Measurements from ENCODE around the gene HOXC12. TPM values are rescaled to one million over a fixed set of nuclear protein-coding genes. Genes with fewer than 3 reads are reported as not detected.

HOXC12 gene
- total RNA-seq, 6 experiments from 2014 or later = not detected

DNA sequence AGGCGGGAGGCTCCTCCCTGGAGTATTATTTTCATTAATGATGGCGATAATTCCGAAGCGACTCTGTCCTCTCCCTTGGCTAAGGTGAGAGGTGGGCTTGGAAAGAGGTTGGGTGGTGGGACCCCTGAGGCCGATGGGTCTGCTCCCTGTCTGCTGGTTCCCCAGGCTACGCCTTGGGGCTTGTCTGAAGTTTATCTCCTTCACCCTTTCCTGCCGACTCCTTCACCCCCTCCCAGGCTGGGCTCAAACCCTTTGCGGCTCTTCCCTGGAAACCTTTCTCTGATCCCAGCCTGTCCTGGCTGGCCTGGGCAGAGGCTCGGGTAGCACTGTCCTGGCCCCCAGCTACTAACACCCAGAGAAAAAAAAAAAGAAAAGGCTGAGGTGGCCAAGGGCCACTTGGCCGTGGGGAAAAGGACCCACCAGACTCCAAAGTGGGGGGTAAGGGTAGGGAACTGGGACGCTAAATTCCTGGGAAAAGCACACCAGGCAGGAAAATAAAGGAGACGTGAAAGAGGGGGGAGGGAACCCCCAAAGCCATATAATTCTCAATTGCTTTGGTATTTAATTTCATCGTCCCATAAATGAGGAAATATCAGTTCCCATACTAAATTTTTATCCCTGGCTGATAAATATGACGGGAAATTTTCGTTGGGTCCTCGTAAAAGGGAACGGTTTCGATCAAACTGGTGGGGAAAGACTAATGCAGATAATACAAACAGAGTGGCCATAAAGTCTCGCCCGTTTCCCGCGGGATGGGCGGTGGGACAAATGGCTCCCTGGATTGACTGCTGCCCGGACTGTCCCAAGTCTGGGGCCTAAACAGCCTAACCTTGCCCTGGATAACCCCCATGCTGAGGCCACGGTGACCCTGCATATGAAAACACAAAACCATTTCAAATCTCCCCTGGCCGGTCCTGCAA is 28.2 kb downstream of the HOXC12 start:
- no peaks in the 10 kb centered on the region for H3K4me1 Mint-ChIP-seq (ENCODE audit: low read depth)
- H3K4me3 Mint-ChIP-seq = no peak overlapping the region
- H3K36me3 Mint-ChIP-seq (ENCODE audit: low read depth) = no peaks in the 10 kb centered on the region
- no peak overlapping the region for H3K27ac Mint-ChIP-seq
- TF ChIP-seq, protein P1, sequence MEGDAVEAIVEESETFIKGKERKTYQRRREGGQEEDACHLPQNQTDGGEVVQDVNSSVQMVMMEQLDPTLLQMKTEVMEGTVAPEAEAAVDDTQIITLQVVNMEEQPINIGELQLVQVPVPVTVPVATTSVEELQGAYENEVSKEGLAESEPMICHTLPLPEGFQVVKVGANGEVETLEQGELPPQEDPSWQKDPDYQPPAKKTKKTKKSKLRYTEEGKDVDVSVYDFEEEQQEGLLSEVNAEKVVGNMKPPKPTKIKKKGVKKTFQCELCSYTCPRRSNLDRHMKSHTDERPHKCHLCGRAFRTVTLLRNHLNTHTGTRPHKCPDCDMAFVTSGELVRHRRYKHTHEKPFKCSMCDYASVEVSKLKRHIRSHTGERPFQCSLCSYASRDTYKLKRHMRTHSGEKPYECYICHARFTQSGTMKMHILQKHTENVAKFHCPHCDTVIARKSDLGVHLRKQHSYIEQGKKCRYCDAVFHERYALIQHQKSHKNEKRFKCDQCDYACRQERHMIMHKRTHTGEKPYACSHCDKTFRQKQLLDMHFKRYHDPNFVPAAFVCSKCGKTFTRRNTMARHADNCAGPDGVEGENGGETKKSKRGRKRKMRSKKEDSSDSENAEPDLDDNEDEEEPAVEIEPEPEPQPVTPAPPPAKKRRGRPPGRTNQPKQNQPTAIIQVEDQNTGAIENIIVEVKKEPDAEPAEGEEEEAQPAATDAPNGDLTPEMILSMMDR (IDR thresholded peaks at IDR 0.05) = no peak
- DNase-seq = no peak
- H3K9me3 Mint-ChIP-seq = no peaks in the 10 kb centered on the region
- peaks cover 59% of the 10 kb centered on the region for H3K27me3 Mint-ChIP-seq (ENCODE audit: insufficient read depth)

DNA sequence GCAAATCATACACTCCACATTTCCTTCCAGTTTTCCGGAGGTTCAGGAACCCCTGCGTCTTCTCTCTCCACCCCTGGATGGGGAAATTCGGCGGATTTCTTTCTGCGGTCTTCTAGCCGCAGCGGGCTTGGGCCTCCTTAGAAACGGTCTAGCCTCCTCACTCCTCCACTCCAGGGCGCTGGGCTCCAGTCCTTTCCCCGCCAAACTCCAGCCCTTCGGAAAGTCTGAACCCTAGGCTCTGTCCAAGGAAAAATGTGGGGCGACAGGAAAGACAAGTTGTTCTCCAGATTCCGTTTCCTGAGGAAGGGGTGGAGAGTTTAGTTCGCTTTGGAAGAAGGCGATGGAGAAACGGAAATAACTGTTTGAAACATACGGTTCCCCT is 28.9 kb downstream of the HOXC12 start:
- no peak overlapping the region for H3K27ac Mint-ChIP-seq
- no peak overlapping the region for H3K4me3 Mint-ChIP-seq
- peaks cover 58% of the 10 kb centered on the region for H3K27me3 Mint-ChIP-seq (ENCODE audit: insufficient read depth)
- no peaks in the 10 kb centered on the region for H3K9me3 Mint-ChIP-seq
- no peaks in the 10 kb centered on the region for H3K4me1 Mint-ChIP-seq (ENCODE audit: low read depth)
- H3K36me3 Mint-ChIP-seq (ENCODE audit: low read depth) = no peaks in the 10 kb centered on the region
- no peak for DNase-seq
- TF ChIP-seq, protein P1 (IDR thresholded peaks at IDR 0.05) = no peak

DNA sequence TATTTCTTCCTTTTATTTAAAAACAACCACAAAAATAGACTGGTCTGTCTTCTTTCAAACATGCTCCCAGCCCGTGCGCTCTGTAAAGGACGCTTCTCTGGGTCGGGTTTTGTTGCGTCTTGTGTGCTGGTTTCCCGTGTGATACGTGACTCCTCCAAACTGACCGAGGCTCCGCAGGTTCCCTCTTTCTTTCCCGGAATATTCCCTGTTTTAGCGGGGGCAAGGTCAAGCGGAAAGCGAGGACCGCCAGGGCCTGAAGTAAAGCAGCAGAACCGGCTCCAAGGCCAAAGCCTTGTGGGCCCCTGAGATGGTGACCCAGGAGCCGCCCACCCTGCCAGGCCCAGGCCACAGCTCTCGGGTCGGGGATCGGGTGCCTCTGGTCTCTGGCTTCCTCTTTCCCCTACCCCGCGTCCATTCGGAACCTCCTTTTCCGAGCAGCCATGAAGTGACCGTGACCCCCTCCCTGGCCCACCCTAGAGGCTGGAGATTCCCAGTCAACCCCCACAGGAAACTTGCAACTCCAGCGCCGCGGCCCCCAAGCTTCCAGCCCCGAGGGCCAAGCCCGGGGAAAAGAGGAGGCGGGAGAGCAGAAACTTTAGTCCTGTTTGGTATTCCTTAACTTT is 29.4 kb downstream of the HOXC12 start:
- Mint-ChIP-seq H3K36me3 (ENCODE audit: low read depth) (no peaks in the 10 kb centered on the region), H3K27me3 (ENCODE audit: insufficient read depth) (peaks cover 58% of the 10 kb centered on the region), H3K4me1 (ENCODE audit: low read depth) (peaks cover under 1% of the 10 kb centered on the region; the same call in 1 of the 2 replicates), H3K9me3 (no peaks in the 10 kb centered on the region), H3K4me3 (no peak overlapping the region; the same call in 1 of the 2 replicates), H3K27ac (no peak overlapping the region)
- TF ChIP-seq, protein P1 (IDR thresholded peaks at IDR 0.05) = no peak
- no peak for DNase-seq

DNA sequence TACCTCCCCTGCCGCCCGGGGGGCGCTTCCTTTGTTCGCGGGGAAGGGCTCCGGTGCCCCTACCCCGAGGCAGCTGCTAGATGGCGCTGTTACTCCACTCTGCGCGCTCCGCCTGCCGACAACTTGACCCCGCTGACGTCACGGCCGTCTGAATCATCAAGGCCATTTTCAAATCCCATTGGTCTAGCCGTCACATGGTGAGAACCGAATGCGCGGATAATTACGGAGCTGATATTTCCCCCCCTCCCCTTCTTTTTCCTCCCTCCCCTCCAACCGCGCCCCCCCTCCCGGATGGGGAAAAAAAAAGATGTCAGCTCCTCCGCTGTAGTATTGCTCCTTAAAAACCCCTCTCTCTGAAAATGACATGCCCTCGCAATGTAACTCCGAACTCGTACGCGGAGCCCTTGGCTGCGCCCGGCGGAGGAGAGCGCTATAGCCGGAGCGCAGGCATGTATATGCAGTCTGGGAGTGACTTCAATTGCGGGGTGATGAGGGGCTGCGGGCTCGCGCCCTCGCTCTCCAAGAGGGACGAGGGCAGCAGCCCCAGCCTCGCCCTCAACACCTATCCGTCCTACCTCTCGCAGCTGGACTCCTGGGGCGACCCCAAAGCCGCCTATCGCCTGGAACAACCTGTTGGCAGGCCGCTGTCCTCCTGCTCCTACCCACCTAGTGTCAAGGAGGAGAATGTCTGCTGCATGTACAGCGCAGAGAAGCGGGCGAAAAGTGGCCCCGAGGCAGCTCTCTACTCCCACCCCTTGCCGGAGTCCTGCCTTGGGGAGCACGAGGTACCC is 30.4 kb downstream of the HOXC12 start, which contains the start of gene HOXC10:
HOXC10 (plus strand) TSS at position 246 of the 791 bp plus-strand sequence; CDS start at position 360, 114 bp downstream.
- peak; percentile 68 for DNase-seq
- Mint-ChIP-seq H3K27me3 (ENCODE audit: insufficient read depth) (peaks cover 58% of the 10 kb centered on the region), H3K4me3 (peak within 1 kb of the TSS; percentile 74; the same call in 1 of the 2 replicates), H3K9me3 (no peaks in the 10 kb centered on the region), H3K4me1 (ENCODE audit: low read depth) (peaks cover 11% of the 10 kb centered on the region), H3K36me3 (ENCODE audit: low read depth) (no peaks in the 10 kb centered on the region), H3K27ac (no peak within 1 kb of the TSS)
- TF ChIP-seq, protein P1 (IDR thresholded peaks at IDR 0.05) = peak; percentile 74

DNA sequence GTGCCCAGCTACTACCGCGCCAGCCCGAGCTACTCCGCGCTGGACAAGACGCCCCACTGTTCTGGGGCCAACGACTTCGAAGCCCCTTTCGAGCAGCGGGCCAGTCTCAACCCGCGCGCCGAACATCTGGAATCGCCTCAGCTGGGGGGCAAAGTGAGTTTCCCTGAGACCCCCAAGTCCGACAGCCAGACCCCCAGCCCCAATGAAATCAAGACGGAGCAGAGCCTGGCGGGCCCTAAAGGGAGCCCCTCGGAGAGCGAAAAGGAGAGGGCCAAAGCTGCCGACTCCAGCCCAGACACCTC is 30.9 kb downstream of the HOXC12 start:
- Mint-ChIP-seq H3K27me3 (ENCODE audit: insufficient read depth) (peaks cover 55% of the 10 kb centered on the region), H3K27ac (no peak overlapping the region)

More for the DNA sequence above, 30.9 kb downstream of the HOXC12 start:
- Mint-ChIP-seq H3K4me1 (ENCODE audit: low read depth) (peaks cover 16% of the 10 kb centered on the region), H3K4me3 (peak overlapping the region; percentile 74; the same call in 1 of the 2 replicates), H3K9me3 (no peaks in the 10 kb centered on the region), H3K36me3 (ENCODE audit: low read depth) (no peaks in the 10 kb centered on the region)
- no peak for DNase-seq
- TF ChIP-seq, protein P1 (IDR thresholded peaks at IDR 0.05) = no peak

Data from HFFc6 (cell line).